ENCODE measurements around the gene RECK.

Gene RECK

GRCh38 chr9:36036780-36037548, at the start of gene RECK:
RECK (plus strand) TSS chr9:36036913; CDS start chr9:36036999, 86 bp downstream.
- TF ChIP-seq, protein P1, sequence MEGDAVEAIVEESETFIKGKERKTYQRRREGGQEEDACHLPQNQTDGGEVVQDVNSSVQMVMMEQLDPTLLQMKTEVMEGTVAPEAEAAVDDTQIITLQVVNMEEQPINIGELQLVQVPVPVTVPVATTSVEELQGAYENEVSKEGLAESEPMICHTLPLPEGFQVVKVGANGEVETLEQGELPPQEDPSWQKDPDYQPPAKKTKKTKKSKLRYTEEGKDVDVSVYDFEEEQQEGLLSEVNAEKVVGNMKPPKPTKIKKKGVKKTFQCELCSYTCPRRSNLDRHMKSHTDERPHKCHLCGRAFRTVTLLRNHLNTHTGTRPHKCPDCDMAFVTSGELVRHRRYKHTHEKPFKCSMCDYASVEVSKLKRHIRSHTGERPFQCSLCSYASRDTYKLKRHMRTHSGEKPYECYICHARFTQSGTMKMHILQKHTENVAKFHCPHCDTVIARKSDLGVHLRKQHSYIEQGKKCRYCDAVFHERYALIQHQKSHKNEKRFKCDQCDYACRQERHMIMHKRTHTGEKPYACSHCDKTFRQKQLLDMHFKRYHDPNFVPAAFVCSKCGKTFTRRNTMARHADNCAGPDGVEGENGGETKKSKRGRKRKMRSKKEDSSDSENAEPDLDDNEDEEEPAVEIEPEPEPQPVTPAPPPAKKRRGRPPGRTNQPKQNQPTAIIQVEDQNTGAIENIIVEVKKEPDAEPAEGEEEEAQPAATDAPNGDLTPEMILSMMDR (IDR thresholded peaks at IDR 0.05), result no peak

GRCh38 chr9:35990155-35990554, 46.6 kb upstream of the RECK start:
- TF ChIP-seq, protein P1 (IDR thresholded peaks at IDR 0.05), result no peak

GRCh38 chr9:35993976-35994720, 42.6 kb upstream of the RECK start:
- TF ChIP-seq, protein P1 (IDR thresholded peaks at IDR 0.05), result no peak

DNA sequence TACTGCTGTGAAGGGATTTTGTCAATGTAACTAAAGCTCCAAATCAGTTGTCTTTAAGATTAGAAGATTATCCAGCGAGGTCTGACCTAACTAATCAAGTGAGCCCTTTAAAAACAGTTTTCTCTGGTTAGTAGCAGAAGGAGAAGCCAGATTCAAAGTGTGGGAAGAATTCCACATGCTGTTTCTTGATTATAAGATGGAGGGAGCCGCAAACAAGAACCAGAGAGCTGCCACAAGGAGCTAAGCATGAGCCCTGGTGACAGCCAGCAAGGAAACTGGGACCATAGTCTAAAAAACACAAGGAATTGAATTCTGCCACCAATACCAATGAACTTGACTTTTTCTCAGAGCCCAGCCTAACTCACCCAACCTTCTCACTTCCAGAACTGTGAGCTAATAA, 41.8 kb upstream of the RECK start:
- TF ChIP-seq, protein P1 (IDR thresholded peaks at IDR 0.05), result no peak

GRCh38 chr9:35996358-35996970, 40.2 kb upstream of the RECK start:
- TF ChIP-seq, protein P1 (IDR thresholded peaks at IDR 0.05), result no peak

DNA sequence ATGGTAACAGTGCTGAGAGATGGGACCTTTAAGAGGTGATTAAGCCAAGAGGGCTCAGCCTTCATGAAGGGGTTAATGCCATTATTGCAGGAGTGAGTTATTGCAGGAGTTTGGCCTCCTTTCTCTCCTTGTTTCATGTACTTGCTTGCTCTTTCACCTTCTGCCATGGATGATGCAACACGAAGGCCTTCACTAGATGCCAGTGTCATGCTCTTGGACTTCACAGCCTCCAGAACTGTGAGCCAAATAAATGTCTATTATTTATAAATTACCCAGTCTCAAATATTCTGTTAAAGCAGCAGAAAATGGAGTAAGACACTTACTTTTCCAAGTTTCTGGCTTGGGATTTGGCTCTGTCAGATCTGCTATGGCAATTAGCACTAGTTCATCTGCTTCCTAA, 38.4 kb upstream of the RECK start:
- TF ChIP-seq, protein P1 (IDR thresholded peaks at IDR 0.05), result no peak

GRCh38 chr9:36005891-36006290, 30.8 kb upstream of the RECK start:
- TF ChIP-seq, protein P1 (IDR thresholded peaks at IDR 0.05), result no peak

Data from LNCAP (cell line).